ENCODE results near the gene KCNMA1. TPM values are rescaled to one million over a fixed set of nuclear protein-coding genes. Genes with fewer than 3 reads are reported as not detected.

Gene KCNMA1
- polyA plus RNA-seq, 1 of the 3 experiments (the other 2 are of a cell fraction): 107 TPM

GRCh38 chr10:77417359-77417758 is 220.2 kb downstream of the KCNMA1 start:
- ChIA-PET POLR2A (no interaction called here), CTCF (interaction anchor here (1.2 to 2.6 kb wide), 2 partner anchors 12 to 25 kb away, joined by 5 to 9 read pairs; no protein-coding TSS in a partner anchor)
- Histone ChIP-seq H3K9ac (peak overlapping the region; percentile 55), H3K9me3 (no peaks in the 10 kb centered on the region), H3K36me3 (replicated peaks in 1 of 2; ENCODE audit: control insufficient read depth in 1 of 2, insufficient read depth in 2 of 2, low read length in 1 of 2) (no peaks in the 10 kb centered on the region), H3K4me3 (ENCODE audit: low read depth in 2 of 2, low read length in 1 of 2) (no peak overlapping the region), H3K4me2 (peak overlapping the region; percentile 61; the same call in 1 of the 2 replicates), H3K9me2 (no peaks in the 10 kb centered on the region), H3K4me1 (ENCODE audit: control insufficient read depth in 1 of 2, insufficient read depth in 2 of 2, low read depth in 1 of 2, low read length in 1 of 2) (peaks cover 34 to 47% of the 10 kb centered on the region in 2 experiments), H3K27me3 (ENCODE audit: insufficient read depth) (no peaks in the 10 kb centered on the region), H3K27ac (ENCODE audit: low read depth in 2 of 2, low read length in 1 of 2) (peak overlapping the region; percentile 87 to 96), H2AFZ (ENCODE audit: low read depth) (no peak overlapping the region), H4K20me1 (ENCODE audit: insufficient read depth) (no peaks in the 10 kb centered on the region), H3K79me2 (ENCODE audit: insufficient read depth) (no peaks in the 10 kb centered on the region), H3F3A (replicated peaks; ENCODE audit: insufficient read depth) (peaks cover 31% of the 10 kb centered on the region)
- 72% methylated on average over 5 of the region's 5 CpGs for WGBS (ENCODE audit: low lambda C conversion rate)
- DNase-seq: no peak
- no peak for TF ChIP-seq YY1 (IDR thresholded peaks at IDR 0.05; ENCODE audit: low read depth)
- TF ChIP-seq EP300 (IDR thresholded peaks at IDR 0.05; ENCODE audit: borderline replicate concordance in 1 of 2, low read depth in 1 of 2, low read length in 1 of 2): 0 out of 4 replicates have a peak, but pooled peaks of 1 of the 2 experiments have one; percentile 20
- no peak for TF ChIP-seq PBX3 (IDR thresholded peaks at IDR 0.05)
- no peak for TF ChIP-seq USF2 (IDR thresholded peaks at IDR 0.05; ENCODE audit: borderline replicate concordance, low read depth, low read length)

GRCh38 chr10:77416311-77417135 is 221.1 kb downstream of the KCNMA1 start:
- CTCF ChIA-PET: interaction anchor here (1.2 to 2.6 kb wide), 2 partner anchors 13 to 24 kb away, joined by 5 to 9 read pairs; no protein-coding TSS in a partner anchor
- H3K9ac ChIP-seq: peak overlapping the region; percentile 68
- H3K36me3 ChIP-seq (replicated peaks in 1 of 2; ENCODE audit: control insufficient read depth in 1 of 2, insufficient read depth in 2 of 2, low read length in 1 of 2): no peaks in the 10 kb centered on the region
- no peaks in the 10 kb centered on the region for H3K9me2 ChIP-seq
- DNase-seq: no peak
- H3K27ac ChIP-seq (ENCODE audit: low read depth in 2 of 2, low read length in 1 of 2): peak overlapping the region; percentile 87 to 96
- peak overlapping the region; percentile 15; the same call in 1 of the 2 replicates for H2AFZ ChIP-seq (ENCODE audit: low read depth)
- no peaks in the 10 kb centered on the region for H3K27me3 ChIP-seq (ENCODE audit: insufficient read depth)
- H3F3A ChIP-seq (replicated peaks; ENCODE audit: insufficient read depth): peaks cover 31% of the 10 kb centered on the region
- peak overlapping the region; percentile 61 for H3K4me2 ChIP-seq
- POLR2A ChIA-PET: no interaction called here
- peaks cover 34 to 39% of the 10 kb centered on the region in 2 experiments for H3K4me1 ChIP-seq (ENCODE audit: control insufficient read depth in 1 of 2, insufficient read depth in 2 of 2, low read depth in 1 of 2, low read length in 1 of 2)
- no peaks in the 10 kb centered on the region for H3K79me2 ChIP-seq (ENCODE audit: insufficient read depth)
- no peaks in the 10 kb centered on the region for H4K20me1 ChIP-seq (ENCODE audit: insufficient read depth)
- 24% methylated on average over 13 of the region's 14 CpGs for WGBS (ENCODE audit: low lambda C conversion rate)
- no peaks in the 10 kb centered on the region for H3K9me3 ChIP-seq
- no peak overlapping the region for H3K4me3 ChIP-seq (ENCODE audit: low read depth in 2 of 2, low read length in 1 of 2)
- no peak for TF ChIP-seq YY1 (IDR thresholded peaks at IDR 0.05; ENCODE audit: low read depth)
- TF ChIP-seq RCOR1 (IDR thresholded peaks at IDR 0.05; ENCODE audit: low read length): no peak
- peak; percentile 78; the same call in 1 of the 2 replicates for TF ChIP-seq FOXM1 (IDR thresholded peaks at IDR 0.05; ENCODE audit: low read depth)
- no peak for TF ChIP-seq GATA2 (CRISPR knock-in tag; IDR thresholded peaks at IDR 0.05)
- TF ChIP-seq IRF3 (IDR thresholded peaks at IDR 0.05; ENCODE audit: low read depth, low read length): no peak
- TF ChIP-seq MAX (IDR thresholded peaks at IDR 0.05; ENCODE audit: low read depth): peak; percentile 92
- TF ChIP-seq RFX5 (IDR thresholded peaks at IDR 0.05; ENCODE audit: low read length): no peak
- TF ChIP-seq TCF12 (IDR thresholded peaks at IDR 0.05): peak; percentile 93
- TF ChIP-seq USF2 (IDR thresholded peaks at IDR 0.05; ENCODE audit: borderline replicate concordance, low read depth, low read length): no peak
- no peak for TF ChIP-seq ELF1 (IDR thresholded peaks at IDR 0.05)
- peak; percentile 66; the same call in 1 of the 2 replicates for TF ChIP-seq POLR2AphosphoS5 (IDR thresholded peaks at IDR 0.05; ENCODE audit: low read depth, low read length)
- TF ChIP-seq RAD21 (IDR thresholded peaks at IDR 0.05; ENCODE audit: low read length): no peak
- TF ChIP-seq TEAD4 (IDR thresholded peaks at IDR 0.05; ENCODE audit: borderline replicate concordance, insufficient read depth): peak; percentile 95; the same call in 1 of the 2 replicates
- TF ChIP-seq FOXJ3 (CRISPR knock-in tag; IDR thresholded peaks at IDR 0.05): no peak
- TF ChIP-seq CHD2 (IDR thresholded peaks at IDR 0.05; ENCODE audit: low read length, partially characterized antibody): no peak
- no peak for TF ChIP-seq MEF2A (IDR thresholded peaks at IDR 0.05; ENCODE audit: borderline replicate concordance, low read depth)
- TF ChIP-seq EP300 (IDR thresholded peaks at IDR 0.05; ENCODE audit: borderline replicate concordance in 1 of 2, low read depth in 1 of 2, low read length in 1 of 2): peak in 1 of 2 experiments; percentile 94; a peak in 2 of 4 replicates
- no peak for TF ChIP-seq MXI1 (IDR thresholded peaks at IDR 0.05; ENCODE audit: low read depth, low read length)

Measured in SK-N-SH (cell line).